Suprapubic skin (tissue), 3 donors: ENCODE results near the gene GTF3C6.

Experiments
- POLR2A ChIP-seq, 2 donors: fragments of 450-650 bp; IDR thresholded peaks; one replicate each; pipeline ENCODE4 v1.6.1; 2017; ENCODE audit warnings: antibody characterized with exemption in 2 of 2, mild to moderate bottlenecking in 2 of 2, moderate library complexity in 2 of 2
- TF ChIP-seq, protein P1 (sequence below), 2 donors: fragments of 200-600 bp in 1 of 2; fragments of 450-650 bp in 1 of 2; sonication (generic) in 1 of 2; IDR thresholded peaks; one replicate each; pipeline ENCODE4 v1.5.1; 2016 to 2019; ENCODE audit warnings: antibody characterized with exemption in 2 of 2, mild to moderate bottlenecking in 1 of 2, moderate library complexity in 1 of 2

GRCh38 chr6:110939429-110940200 lies 18.9 kb upstream of the GTF3C6 start:
- TF ChIP-seq, protein P1, sequence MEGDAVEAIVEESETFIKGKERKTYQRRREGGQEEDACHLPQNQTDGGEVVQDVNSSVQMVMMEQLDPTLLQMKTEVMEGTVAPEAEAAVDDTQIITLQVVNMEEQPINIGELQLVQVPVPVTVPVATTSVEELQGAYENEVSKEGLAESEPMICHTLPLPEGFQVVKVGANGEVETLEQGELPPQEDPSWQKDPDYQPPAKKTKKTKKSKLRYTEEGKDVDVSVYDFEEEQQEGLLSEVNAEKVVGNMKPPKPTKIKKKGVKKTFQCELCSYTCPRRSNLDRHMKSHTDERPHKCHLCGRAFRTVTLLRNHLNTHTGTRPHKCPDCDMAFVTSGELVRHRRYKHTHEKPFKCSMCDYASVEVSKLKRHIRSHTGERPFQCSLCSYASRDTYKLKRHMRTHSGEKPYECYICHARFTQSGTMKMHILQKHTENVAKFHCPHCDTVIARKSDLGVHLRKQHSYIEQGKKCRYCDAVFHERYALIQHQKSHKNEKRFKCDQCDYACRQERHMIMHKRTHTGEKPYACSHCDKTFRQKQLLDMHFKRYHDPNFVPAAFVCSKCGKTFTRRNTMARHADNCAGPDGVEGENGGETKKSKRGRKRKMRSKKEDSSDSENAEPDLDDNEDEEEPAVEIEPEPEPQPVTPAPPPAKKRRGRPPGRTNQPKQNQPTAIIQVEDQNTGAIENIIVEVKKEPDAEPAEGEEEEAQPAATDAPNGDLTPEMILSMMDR (IDR thresholded peaks at IDR 0.05): no peak
- TF ChIP-seq POLR2A (IDR thresholded peaks at IDR 0.05): no peak
